Astrocyte of the spinal cord (primary cell): ENCODE results near the gene MKKS.
A peak's percentile ranks its signal among the peaks of the same experiment; 100 is the strongest.

Experiments used
- DNase-seq: peaks from one replicate; pipeline ENCODE4 v3.0.0; 2011; ENCODE audit warnings: low read depth, low spot score
- H3K4me3 ChIP-seq: 2 replicates; pipeline ENCODE4 v1.5.1; 2011; ENCODE audit warnings: low read depth, mild to moderate bottlenecking, low read length, moderate library complexity
- in situ Hi-C: cut with HindIII; loops from 2 replicates; pipeline ENCODE4 v1.10.0; 2017; ENCODE audit warnings: low sequenced_read_pairs
- TF ChIP-seq, protein P1 (sequence below): IDR thresholded peaks from 2 replicates; pipeline ENCODE4 v1.5.1; 2012; ENCODE audit warnings: low read depth, mild to moderate bottlenecking, low read length, inconsistent platforms

The MKKS gene

DNA sequence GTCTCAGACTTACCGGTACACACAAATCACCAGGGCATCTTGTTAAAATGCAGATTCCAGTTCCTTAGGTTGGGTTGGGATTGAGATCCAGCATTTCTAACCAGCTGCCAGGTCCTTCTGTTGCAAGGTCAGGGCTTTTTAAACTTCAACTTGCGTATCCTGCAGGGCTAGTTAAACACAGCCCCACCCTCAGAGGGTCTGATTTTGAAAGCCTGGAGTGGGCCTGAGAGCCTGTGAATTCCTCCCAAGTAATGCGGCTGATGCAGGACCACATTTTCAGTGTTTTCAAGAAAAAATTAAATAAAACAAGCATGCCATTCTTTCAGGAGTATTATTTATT, 65.3 kb downstream of the MKKS start:
- H3K4me3 ChIP-seq: no peak overlapping the region
- TF ChIP-seq, protein P1, sequence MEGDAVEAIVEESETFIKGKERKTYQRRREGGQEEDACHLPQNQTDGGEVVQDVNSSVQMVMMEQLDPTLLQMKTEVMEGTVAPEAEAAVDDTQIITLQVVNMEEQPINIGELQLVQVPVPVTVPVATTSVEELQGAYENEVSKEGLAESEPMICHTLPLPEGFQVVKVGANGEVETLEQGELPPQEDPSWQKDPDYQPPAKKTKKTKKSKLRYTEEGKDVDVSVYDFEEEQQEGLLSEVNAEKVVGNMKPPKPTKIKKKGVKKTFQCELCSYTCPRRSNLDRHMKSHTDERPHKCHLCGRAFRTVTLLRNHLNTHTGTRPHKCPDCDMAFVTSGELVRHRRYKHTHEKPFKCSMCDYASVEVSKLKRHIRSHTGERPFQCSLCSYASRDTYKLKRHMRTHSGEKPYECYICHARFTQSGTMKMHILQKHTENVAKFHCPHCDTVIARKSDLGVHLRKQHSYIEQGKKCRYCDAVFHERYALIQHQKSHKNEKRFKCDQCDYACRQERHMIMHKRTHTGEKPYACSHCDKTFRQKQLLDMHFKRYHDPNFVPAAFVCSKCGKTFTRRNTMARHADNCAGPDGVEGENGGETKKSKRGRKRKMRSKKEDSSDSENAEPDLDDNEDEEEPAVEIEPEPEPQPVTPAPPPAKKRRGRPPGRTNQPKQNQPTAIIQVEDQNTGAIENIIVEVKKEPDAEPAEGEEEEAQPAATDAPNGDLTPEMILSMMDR: no peak
- in situ Hi-C loops: no loop called here
- no peak for DNase-seq

DNA sequence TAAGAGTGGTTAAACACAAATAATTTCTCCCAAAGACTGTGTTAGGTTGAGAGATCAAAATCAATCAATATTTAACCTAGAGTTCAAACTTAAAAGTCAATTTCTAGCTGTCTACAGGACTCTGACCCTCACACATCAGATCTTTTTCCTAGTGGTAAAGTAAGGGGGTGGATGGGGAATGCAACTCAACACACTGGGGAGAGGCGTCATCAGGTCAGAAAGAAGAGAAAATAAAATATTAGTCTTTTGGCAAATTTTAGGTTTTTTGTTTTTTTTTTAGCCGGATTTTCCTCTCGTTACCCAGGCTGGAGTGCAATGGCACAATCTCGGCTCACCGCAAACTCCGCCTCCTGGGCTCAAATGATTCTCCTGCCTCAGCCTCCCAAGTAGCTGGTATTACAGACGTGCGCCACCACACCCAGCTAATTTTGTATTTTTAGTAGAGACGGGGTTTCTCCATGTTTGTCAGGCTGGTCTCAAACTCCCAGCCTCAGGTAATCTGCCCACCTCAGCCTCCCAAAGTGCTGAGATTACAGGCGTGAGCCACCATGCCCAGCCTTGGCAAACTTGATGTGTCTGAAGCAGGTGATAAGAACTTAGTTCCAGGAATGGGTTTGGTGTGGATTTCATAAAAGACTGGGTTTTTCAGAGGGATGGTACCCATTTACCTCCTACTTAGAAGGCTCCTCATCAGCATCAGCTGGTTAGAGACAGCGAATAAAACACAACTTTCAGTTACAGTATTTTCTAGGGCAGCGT, 65.9 kb downstream of the MKKS start:
- TF ChIP-seq, protein P1: no peak
- in situ Hi-C loops: no loop called here
- DNase-seq: no peak
- H3K4me3 ChIP-seq: no peak overlapping the region

DNA sequence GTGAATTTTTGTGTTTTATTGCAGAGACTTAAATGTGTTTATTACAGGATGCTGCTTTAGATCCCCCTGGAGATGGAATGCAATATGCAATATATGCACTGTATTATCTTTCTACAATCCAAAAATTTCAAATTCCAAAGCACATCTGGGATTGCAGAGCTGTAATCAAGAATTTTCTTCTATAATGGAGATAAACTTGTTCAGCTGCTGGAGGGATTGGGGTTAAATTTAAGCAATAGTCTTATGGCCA, 66.4 kb downstream of the MKKS start:
- DNase-seq: no peak
- TF ChIP-seq, protein P1: no peak
- in situ Hi-C loops: no loop called here
- no peak overlapping the region for H3K4me3 ChIP-seq

DNA sequence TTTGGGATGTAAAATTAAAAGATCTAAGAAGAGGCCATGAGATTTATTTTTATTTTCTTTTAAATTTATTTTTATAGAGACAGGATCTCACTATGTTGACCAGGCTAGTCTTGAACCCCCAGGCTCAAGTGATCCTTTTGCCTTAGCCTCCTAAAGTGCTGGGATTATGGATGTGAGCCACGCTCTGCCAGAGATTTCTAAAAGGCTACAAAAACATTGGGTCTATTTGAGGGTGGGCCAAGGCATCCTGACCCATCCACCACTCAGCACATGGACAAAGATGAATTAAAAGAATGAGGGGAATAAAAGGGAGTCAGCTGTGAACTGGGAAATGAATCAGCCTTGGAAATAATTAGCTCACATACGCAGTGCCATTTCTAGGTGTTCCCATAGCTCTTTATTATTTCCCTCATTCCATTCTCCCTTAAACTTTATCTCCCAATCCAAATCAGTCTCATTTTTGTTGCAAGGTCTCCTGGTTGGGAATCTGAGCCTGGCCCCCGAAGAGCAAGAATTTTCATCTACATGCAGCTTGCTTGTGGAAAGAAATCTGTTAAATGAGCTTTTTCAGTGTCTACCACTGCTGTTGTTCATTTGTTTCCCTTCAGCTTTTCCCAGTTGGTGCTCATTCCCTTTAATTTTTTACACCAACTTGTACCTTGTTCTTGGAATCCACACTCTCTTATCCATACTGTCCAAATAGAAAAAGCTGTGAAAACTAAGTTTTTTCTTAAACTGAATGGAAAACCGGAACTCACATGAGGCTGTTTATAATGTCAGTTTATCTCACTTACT, 66.9 kb downstream of the MKKS start:
- TF ChIP-seq, protein P1: no peak
- no peak overlapping the region for H3K4me3 ChIP-seq
- no peak for DNase-seq
- in situ Hi-C loops: no loop called here

DNA sequence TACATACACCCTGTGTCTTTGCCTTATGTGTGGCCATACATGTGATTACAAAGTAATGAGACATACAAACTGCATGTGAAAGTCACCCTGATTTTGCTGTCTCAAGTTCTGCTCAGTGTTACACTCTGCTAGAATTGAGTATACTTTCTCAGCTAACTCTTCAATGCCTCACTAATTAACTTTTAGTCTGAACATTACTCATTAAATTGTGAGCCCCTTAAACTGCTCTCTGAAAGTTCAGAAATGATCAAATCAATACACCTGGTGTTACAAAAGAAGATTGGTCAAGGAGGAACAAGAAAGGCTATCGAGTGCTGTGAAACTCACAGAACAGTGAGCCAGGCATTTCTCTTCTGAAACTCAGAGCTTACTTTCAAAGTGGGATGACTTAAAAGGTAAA, 71.3 kb downstream of the MKKS start:
- in situ Hi-C loops: no loop called here
- TF ChIP-seq, protein P1: no peak
- no peak for DNase-seq
- no peak overlapping the region for H3K4me3 ChIP-seq

DNA sequence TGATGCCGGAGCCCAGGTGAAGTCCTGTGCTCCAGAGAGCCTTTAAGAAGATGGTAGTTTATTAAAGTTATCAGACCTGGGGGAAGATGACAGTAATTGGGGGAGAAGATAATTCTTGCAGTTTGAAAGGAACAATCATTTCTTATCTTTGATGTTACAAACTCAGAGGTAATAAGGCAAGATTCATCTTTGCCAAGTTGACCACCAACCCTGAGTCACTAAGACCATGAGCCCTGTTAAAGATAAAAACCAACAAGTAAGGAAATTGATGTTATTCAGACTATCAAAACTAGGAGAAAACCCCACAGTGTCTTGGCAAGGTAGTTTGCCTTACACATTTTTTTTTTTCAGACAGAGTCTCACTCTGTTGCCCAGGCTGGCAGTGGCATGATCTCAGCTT, 73.1 kb downstream of the MKKS start:
- H3K4me3 ChIP-seq: no peak overlapping the region
- in situ Hi-C loops: no loop called here
- peak; percentile 32 for DNase-seq
- TF ChIP-seq, protein P1: no peak
